HepG2 (cell line): ENCODE measurements around the gene LURAP1L. TPM values are rescaled to one million over a fixed set of nuclear protein-coding genes. Genes with fewer than 3 reads are reported as not detected.

Experiments used
- ATF7 ChIP-seq, 2 experiments: fragments of 450-650 bp in 1 of 2; sonication (generic) in 1 of 2; formaldehyde crosslinking in 1 of 2; IDR thresholded peaks; 2 replicates each; pipeline versions ENCODE4 v1.4.0 to v1.6.1; 2016 to 2020; ENCODE audit warnings: antibody characterized with exemption in 1 of 2, mild to moderate bottlenecking in 1 of 2, missing genetic modification reagents in 1 of 2
- CBX5 ChIP-seq: sonication (generic); formaldehyde crosslinking; IDR thresholded peaks from 2 replicates; pipeline ENCODE4 v1.4.0; 2020; ENCODE audit warnings: missing genetic modification reagents, borderline replicate concordance
- GATAD1 ChIP-seq: IDR thresholded peaks from 2 replicates; pipeline ENCODE4 v1.6.1; 2016; ENCODE audit warnings: missing genetic modification reagents, missing compliant biosample characterization
- HNRNPH1 ChIP-seq: fragments of 200-400 bp; formaldehyde crosslinking; optimal IDR thresholded peaks from 2 replicates; pipeline ENCODE3; 2017; ENCODE audit warnings: mild to moderate bottlenecking, low read depth, low read length
- HNRNPK ChIP-seq: fragments of 200-400 bp; formaldehyde crosslinking; IDR thresholded peaks from 2 replicates; pipeline ENCODE4 v1.6.1; 2018; ENCODE audit warnings: low read length, low read depth, moderate library complexity, mild to moderate bottlenecking; ENCODE audit not compliant: poor library complexity, severe bottlenecking
- NKX3-1 ChIP-seq: sonication (generic); formaldehyde crosslinking; IDR thresholded peaks from 2 replicates; pipeline ENCODE4 v1.5.0; 2020; ENCODE audit warnings: missing genetic modification reagents
- RAD21 ChIP-seq: fragments of 450-650 bp; formaldehyde crosslinking; IDR thresholded peaks from 2 replicates; pipeline ENCODE4 v1.5.0; 2020; ENCODE audit warnings: mild to moderate bottlenecking
- SNAI1 ChIP-seq: sonication (generic); formaldehyde crosslinking; IDR thresholded peaks from 2 replicates; pipeline ENCODE4 v1.5.0; 2020; ENCODE audit warnings: mild to moderate bottlenecking, missing genetic modification reagents, borderline replicate concordance
- ZNF446 ChIP-seq: sonication (generic); formaldehyde crosslinking; IDR thresholded peaks from 2 replicates; pipeline ENCODE4 v1.5.0; 2020; ENCODE audit warnings: mild to moderate bottlenecking, missing genetic modification reagents
- ZZZ3 ChIP-seq: sonication (generic); formaldehyde crosslinking; IDR thresholded peaks from 2 replicates; pipeline ENCODE4 v1.4.0; 2020; ENCODE audit warnings: missing genetic modification reagents, mild to moderate bottlenecking, borderline replicate concordance
- polyA plus RNA-seq, 8 experiments: library from polyadenylated mRNA; depleted of rRNA in 3 of 8; stranded (reverse) in 7 of 8; unstranded in 1 of 8; fragments of >200 nt; fragmentation: Illumina TruSeq in 4 of 8; extraction: Trizol in 4 of 8; gene quantifications; 2 replicates each; pipeline versions ENCODE4 v1.2.1 to v1.2.3, GENCODE V29; 2011 to 2016; ENCODE audit warnings: low read depth in 4 of 8, missing spikeins in 1 of 8, mixed read lengths in 1 of 8; ENCODE audit not compliant: insufficient read depth in 1 of 8
- total RNA-seq, 5 experiments: library from RNA; depleted of rRNA; stranded (reverse); fragments of >200 nt; fragmentation: Illumina TruSeq; extraction: Trizol; gene quantifications; 2 replicates each; pipeline ENCODE4 v1.2.3, GENCODE V29; 2016; ENCODE audit warnings: low read depth in 1 of 5
- TF ChIP-seq, protein P1 (sequence below): sonication (generic); formaldehyde crosslinking; IDR thresholded peaks from 2 replicates; pipeline ENCODE4 v1.8.0; 2022; ENCODE audit warnings: mild to moderate bottlenecking, missing genetic modification reagents; ENCODE audit not compliant: insufficient replicate concordance
- TF ChIP-seq, protein P2 (sequence below): sonication (generic); formaldehyde crosslinking; IDR thresholded peaks from 2 replicates; pipeline ENCODE4 v1.4.0; 2020; ENCODE audit warnings: mild to moderate bottlenecking, missing genetic modification reagents, borderline replicate concordance
- TF ChIP-seq, protein P3 (sequence below): sonication (generic); formaldehyde crosslinking; IDR thresholded peaks from 2 replicates; pipeline ENCODE4 v1.5.0; 2020; ENCODE audit warnings: mild to moderate bottlenecking, low read depth, missing genetic modification reagents, borderline replicate concordance
- TF ChIP-seq, protein P4 (sequence below): sonication (generic); formaldehyde crosslinking; IDR thresholded peaks from 2 replicates; pipeline ENCODE4 v1.8.0; 2022; ENCODE audit warnings: missing genetic modification reagents, mild to moderate bottlenecking, inconsistent platforms, borderline replicate concordance
- TF ChIP-seq, protein P5 (sequence below): sonication (generic); formaldehyde crosslinking; IDR thresholded peaks from 2 replicates; pipeline ENCODE4 v1.4.0; 2020; ENCODE audit warnings: missing genetic modification reagents
- TF ChIP-seq, protein P6 (sequence below): IDR thresholded peaks from 2 replicates; pipeline ENCODE4 v1.6.1; 2016; ENCODE audit warnings: missing compliant biosample characterization, missing genetic modification reagents, borderline replicate concordance

Gene LURAP1L
- total and polyA plus RNA-seq, 2 of the 13 experiments (the other 11 are each of a cell fraction or from before 2014, with no cell fraction given): 6.7 to 16.6 TPM

DNA sequence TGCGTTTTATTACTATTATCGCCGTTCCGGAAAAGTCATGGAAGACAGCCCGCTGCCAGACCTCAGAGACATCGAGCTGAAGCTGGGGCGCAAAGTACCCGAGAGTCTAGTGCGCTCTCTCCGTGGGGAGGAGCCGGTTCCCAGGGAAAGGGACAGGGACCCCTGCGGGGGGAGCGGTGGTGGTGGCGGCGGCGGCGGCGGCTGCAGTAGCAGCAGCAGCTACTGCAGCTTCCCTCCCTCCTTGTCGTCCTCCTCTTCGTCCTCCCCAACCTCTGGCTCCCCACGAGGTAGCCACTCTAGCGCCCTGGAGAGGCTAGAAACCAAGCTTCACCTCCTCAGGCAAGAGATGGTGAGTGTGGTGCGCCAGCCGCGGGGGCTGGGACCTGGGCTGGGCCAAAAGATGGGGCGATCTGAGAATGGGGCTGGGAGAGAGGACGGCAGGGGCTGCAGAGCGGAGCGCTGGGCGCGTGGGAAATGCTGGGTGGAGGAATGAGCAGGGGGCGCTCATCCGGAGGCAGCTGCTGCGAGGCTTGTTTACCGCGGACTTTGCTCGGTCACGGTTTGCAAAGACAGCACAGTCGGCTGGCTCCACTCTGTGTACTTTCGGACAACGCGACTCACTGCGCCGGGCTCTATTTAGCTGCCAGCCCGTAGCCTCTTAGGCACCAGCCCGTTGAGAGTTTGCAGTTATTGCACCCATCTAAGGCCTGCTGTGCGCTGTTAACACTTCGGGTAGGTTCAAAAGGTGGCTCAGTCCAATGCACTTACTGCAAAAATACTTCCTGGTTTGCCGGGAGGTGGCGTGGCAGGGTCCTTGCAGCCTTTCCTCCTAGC, 1.1 kb downstream of the LURAP1L start (continued):
- TF ChIP-seq ZNF446 (CRISPR knock-in tag): peak; percentile 93
- TF ChIP-seq, protein P1, sequence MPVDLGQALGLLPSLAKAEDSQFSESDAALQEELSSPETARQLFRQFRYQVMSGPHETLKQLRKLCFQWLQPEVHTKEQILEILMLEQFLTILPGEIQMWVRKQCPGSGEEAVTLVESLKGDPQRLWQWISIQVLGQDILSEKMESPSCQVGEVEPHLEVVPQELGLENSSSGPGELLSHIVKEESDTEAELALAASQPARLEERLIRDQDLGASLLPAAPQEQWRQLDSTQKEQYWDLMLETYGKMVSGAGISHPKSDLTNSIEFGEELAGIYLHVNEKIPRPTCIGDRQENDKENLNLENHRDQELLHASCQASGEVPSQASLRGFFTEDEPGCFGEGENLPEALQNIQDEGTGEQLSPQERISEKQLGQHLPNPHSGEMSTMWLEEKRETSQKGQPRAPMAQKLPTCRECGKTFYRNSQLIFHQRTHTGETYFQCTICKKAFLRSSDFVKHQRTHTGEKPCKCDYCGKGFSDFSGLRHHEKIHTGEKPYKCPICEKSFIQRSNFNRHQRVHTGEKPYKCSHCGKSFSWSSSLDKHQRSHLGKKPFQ (CRISPR knock-in tag): no peak
- no peak; the same call in 1 of the 2 replicates for TF ChIP-seq SNAI1 (CRISPR knock-in tag)
- TF ChIP-seq HNRNPH1: peak; percentile 23
- no peak for TF ChIP-seq CBX5 (CRISPR knock-in tag)
- peak; percentile 50 for TF ChIP-seq GATAD1 (CRISPR knock-in tag)
- TF ChIP-seq, protein P2, sequence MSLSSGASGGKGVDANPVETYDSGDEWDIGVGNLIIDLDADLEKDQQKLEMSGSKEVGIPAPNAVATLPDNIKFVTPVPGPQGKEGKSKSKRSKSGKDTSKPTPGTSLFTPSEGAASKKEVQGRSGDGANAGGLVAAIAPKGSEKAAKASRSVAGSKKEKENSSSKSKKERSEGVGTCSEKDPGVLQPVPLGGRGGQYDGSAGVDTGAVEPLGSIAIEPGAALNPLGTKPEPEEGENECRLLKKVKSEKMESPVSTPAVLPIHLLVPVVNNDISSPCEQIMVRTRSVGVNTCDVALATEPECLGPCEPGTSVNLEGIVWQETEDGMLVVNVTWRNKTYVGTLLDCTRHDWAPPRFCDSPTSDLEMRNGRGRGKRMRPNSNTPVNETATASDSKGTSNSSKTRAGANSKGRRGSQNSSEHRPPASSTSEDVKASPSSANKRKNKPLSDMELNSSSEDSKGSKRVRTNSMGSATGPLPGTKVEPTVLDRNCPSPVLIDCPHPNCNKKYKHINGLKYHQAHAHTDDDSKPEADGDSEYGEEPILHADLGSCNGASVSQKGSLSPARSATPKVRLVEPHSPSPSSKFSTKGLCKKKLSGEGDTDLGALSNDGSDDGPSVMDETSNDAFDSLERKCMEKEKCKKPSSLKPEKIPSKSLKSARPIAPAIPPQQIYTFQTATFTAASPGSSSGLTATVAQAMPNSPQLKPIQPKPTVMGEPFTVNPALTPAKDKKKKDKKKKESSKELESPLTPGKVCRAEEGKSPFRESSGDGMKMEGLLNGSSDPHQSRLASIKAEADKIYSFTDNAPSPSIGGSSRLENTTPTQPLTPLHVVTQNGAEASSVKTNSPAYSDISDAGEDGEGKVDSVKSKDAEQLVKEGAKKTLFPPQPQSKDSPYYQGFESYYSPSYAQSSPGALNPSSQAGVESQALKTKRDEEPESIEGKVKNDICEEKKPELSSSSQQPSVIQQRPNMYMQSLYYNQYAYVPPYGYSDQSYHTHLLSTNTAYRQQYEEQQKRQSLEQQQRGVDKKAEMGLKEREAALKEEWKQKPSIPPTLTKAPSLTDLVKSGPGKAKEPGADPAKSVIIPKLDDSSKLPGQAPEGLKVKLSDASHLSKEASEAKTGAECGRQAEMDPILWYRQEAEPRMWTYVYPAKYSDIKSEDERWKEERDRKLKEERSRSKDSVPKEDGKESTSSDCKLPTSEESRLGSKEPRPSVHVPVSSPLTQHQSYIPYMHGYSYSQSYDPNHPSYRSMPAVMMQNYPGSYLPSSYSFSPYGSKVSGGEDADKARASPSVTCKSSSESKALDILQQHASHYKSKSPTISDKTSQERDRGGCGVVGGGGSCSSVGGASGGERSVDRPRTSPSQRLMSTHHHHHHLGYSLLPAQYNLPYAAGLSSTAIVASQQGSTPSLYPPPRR: peak; percentile 84
- no peak for TF ChIP-seq NKX3-1 (CRISPR knock-in tag)
- TF ChIP-seq, protein P3, sequence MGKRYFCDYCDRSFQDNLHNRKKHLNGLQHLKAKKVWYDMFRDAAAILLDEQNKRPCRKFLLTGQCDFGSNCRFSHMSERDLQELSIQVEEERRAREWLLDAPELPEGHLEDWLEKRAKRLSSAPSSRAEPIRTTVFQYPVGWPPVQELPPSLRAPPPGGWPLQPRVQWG (CRISPR knock-in tag): no peak
- TF ChIP-seq, protein P4, sequence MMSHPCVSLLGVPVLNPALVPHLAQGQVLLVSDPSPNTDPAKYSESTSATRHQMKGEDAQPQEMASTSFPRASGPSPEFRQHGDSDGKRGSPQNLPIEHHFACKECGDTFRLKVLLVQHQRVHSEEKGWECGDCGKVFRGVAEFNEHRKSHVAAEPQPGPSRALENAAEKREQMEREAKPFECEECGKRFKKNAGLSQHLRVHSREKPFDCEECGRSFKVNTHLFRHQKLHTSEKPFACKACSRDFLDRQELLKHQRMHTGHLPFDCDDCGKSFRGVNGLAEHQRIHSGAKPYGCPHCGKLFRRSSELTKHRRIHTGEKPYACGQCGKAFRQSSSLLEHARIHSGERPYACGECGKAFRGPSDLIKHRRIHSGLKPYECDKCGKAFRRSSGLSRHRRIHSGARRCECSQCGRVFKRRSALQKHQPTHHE: peak; percentile 52; the same call in 1 of the 2 replicates
- TF ChIP-seq RAD21 (CRISPR knock-in tag): peak; percentile 48; the same call in 1 of the 2 replicates
- peak; percentile 78 for TF ChIP-seq ZZZ3 (CRISPR knock-in tag)
- peak; percentile 26 for TF ChIP-seq HNRNPK
- TF ChIP-seq, protein P5, sequence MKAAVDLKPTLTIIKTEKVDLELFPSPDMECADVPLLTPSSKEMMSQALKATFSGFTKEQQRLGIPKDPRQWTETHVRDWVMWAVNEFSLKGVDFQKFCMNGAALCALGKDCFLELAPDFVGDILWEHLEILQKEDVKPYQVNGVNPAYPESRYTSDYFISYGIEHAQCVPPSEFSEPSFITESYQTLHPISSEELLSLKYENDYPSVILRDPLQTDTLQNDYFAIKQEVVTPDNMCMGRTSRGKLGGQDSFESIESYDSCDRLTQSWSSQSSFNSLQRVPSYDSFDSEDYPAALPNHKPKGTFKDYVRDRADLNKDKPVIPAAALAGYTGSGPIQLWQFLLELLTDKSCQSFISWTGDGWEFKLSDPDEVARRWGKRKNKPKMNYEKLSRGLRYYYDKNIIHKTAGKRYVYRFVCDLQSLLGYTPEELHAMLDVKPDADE (CRISPR knock-in tag): 0 out of 2 replicates have a peak, but pooled peaks have one; percentile 49
- TF ChIP-seq, protein P6, sequence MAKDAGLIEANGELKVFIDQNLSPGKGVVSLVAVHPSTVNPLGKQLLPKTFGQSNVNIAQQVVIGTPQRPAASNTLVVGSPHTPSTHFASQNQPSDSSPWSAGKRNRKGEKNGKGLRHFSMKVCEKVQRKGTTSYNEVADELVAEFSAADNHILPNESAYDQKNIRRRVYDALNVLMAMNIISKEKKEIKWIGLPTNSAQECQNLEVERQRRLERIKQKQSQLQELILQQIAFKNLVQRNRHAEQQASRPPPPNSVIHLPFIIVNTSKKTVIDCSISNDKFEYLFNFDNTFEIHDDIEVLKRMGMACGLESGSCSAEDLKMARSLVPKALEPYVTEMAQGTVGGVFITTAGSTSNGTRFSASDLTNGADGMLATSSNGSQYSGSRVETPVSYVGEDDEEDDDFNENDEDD (CRISPR knock-in tag): peak; percentile 58; the same call in 1 of the 2 replicates
- no peak for TF ChIP-seq ATF7 (IDR thresholded peaks at IDR 0.05)
- TF ChIP-seq ATF7 (CRISPR knock-in tag; IDR thresholded peaks at IDR 0.05): peak; percentile 76; the same call in 1 of the 2 replicates
